Heart left ventricle (tissue), 16 donors: Measurements from ENCODE around the gene IQCN. TPM values are rescaled to one million over a fixed set of nuclear protein-coding genes. Genes with fewer than 3 reads are reported as not detected.

Experiments
- ATAC-seq, 4 donors: fragments of 200-7000 bp; cut with Tn5 transposase; one replicate each; pipeline ENCODE4 v1.9.1; 2020 to 2022; ENCODE audit warnings: moderate library complexity in 4 of 4, mild to moderate bottlenecking in 3 of 4, moderate number of reproducible peaks in 1 of 4
- DNase-seq, 5 donors: peaks; one replicate each; pipeline ENCODE4 v3.0.0-alpha.2; 2020
- H3K27ac ChIP-seq, 12 donors: fragments of 200-600 bp; sonication (generic) in 4 of 12; one replicate each; pipeline versions ENCODE4 v1.5.0 to v1.8.0; 2016 to 2022; ENCODE audit warnings: mild to moderate bottlenecking in 2 of 12
- H3K27me3 ChIP-seq, 9 donors: fragments of 200-600 bp; sonication (generic) in 2 of 9; one replicate each; pipeline versions ENCODE4 v1.5.1 to v1.8.0; 2016 to 2022; ENCODE audit warnings: mild to moderate bottlenecking in 3 of 9
- H3K36me3 ChIP-seq, 9 donors: fragments of 200-600 bp; sonication (generic) in 2 of 9; one replicate each; pipeline versions ENCODE4 v1.5.0 to v1.8.0; 2018 to 2022; ENCODE audit warnings: mild to moderate bottlenecking in 2 of 9
- H3K4me1 ChIP-seq, 12 donors: fragments of 200-600 bp; sonication (generic) in 4 of 12; one replicate each; pipeline versions ENCODE4 v1.5.0 to v1.8.0; 2016 to 2022; ENCODE audit warnings: mild to moderate bottlenecking in 3 of 12
- H3K4me3 ChIP-seq, 12 donors: fragments of 200-600 bp; sonication (generic) in 4 of 12; one replicate each; pipeline versions ENCODE4 v1.5.0 to v1.8.0; 2017 to 2022; ENCODE audit warnings: mild to moderate bottlenecking in 9 of 12, moderate library complexity in 4 of 12
- H3K9me3 ChIP-seq, 12 donors: fragments of 200-600 bp; sonication (generic) in 4 of 12; one replicate each; pipeline versions ENCODE4 v1.5.0 to v1.8.0; 2016 to 2022; ENCODE audit warnings: mild to moderate bottlenecking in 1 of 12
- POLR2A ChIP-seq, 2 donors: fragments of 450-650 bp; IDR thresholded peaks; one replicate each; pipeline ENCODE4 v1.6.1; 2017; ENCODE audit warnings: antibody characterized with exemption in 2 of 2, mild to moderate bottlenecking in 2 of 2, moderate library complexity in 2 of 2
- WGBS, 4 donors: extraction: QIAGEN DNeasy Blood & Tissue Kit in 2 of 4; methylation state at CpG; one replicate each; pipeline versions ENCODE4 v1.1.5 to v1.1.7; 2013 to 2018; 5-methylcytosine and 5-hydroxymethylcytosine counted together
- intact Hi-C, 10 donors: fragments of 100-400 bp; cut with DNase I; formaldehyde crosslinking; loops; one replicate each; pipeline versions ENCODE4 v1.11.1 to v1.14.2; 2022
- polyA plus RNA-seq, 2 donors: library from polyadenylated mRNA; stranded (reverse); fragments of 200-250 nt; gene quantifications; one replicate each; pipeline ENCODE4 v1.2.3, GENCODE V29; 2013
- total RNA-seq, 9 donors: library from RNA; depleted of rRNA in 2 of 9; stranded (reverse); fragments of >200 nt in 2 of 9; fragmentation: NEBNext Ultra II Directional in 3 of 9; extraction: Animal tissue kit (Norgen Biotek cat#: 25700) in 3 of 9; gene quantifications; one replicate each; pipeline versions ENCODE4 v1.1.0 to v1.2.4, GENCODE V29; 2016 to 2023
- TF ChIP-seq, protein P1 (sequence below), 12 donors: fragments of 200-600 bp; sonication (generic) in 4 of 12; IDR thresholded peaks; one replicate each; pipeline versions ENCODE4 v1.5.0 to v1.8.0; 2018 to 2022; ENCODE audit warnings: antibody characterized with exemption in 12 of 12, mild to moderate bottlenecking in 5 of 12
- donor health status: ischemic (EF 13 %, LVEDD 7.1; RV severe dilation, severe dysfunction).
- donor health status: healthy with polysubstance abuse.
- donor health status: DM: no; HTN: yes; CAD: no.
- donor health status: DM: no; HTN: no; CAD: no.
- donor health status: ischemic (EF 25% LVEDD 6.9; RV normal size, moderate dysfunction).
- donor health status: ischemic (EF 25% LVEDD 5.7; RV mildly dilated, moderate dysfunction).
- donor health status: healthy.
- donor health status: DM: yes; HTN: yes; CAD: no.
- donor health status: ischemic (EF 35%, LVEDD 5.7; RV mildly dilated, moderate dysfunction).
- donor health status: nonischemic (EF 11% LVEDD 7.7; RV severe dilation, severe dysfunction).
- donor health status: DM: yes; HTN: yes; CAD: no.
- donor health status: PGD.
- donor health status: ischemic (EF 29% LVEDD 5.4; RV normal size, mild dysfunction).
- donor health status: nonischemic (EF 23%, LVEDD 6.1; RV moderate dilation, normal function).

The IQCN gene
- total and polyA plus RNA-seq, 11 donors, result 0.24 to 2.8 (median 0.75) TPM

DNA sequence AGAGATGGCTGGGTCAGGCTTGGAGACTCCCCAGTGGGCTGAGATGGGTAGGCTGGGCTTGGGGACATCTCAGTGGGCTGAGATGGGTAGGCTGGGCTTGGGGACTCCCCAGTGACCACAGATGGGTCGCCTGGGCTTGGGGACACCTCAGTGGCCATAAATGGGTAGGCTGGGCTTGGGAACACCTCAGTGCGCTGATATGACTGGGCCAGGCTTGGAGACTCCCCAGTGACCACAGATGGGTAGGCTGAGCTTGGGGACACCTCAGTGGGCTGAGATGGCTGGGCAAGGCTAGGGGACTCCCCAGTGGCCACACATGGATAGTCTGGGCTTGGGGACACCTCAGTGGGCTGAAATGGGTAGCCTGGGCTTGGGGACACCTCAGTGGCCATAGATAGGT, 12.8 kb downstream of the IQCN start:
- no peaks in the 10 kb centered on the region for H3K4me1 ChIP-seq
- TF ChIP-seq, protein P1, sequence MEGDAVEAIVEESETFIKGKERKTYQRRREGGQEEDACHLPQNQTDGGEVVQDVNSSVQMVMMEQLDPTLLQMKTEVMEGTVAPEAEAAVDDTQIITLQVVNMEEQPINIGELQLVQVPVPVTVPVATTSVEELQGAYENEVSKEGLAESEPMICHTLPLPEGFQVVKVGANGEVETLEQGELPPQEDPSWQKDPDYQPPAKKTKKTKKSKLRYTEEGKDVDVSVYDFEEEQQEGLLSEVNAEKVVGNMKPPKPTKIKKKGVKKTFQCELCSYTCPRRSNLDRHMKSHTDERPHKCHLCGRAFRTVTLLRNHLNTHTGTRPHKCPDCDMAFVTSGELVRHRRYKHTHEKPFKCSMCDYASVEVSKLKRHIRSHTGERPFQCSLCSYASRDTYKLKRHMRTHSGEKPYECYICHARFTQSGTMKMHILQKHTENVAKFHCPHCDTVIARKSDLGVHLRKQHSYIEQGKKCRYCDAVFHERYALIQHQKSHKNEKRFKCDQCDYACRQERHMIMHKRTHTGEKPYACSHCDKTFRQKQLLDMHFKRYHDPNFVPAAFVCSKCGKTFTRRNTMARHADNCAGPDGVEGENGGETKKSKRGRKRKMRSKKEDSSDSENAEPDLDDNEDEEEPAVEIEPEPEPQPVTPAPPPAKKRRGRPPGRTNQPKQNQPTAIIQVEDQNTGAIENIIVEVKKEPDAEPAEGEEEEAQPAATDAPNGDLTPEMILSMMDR (IDR thresholded peaks at IDR 0.05), result no peak
- TF ChIP-seq POLR2A (IDR thresholded peaks at IDR 0.05), result no peak
- intact Hi-C loops, result loop anchor here in 1 of 10 donors (5.0 kb wide), 1 partner anchor 141 kb away; no protein-coding TSS in a partner anchor
- no peak overlapping the region for H3K27ac ChIP-seq
- no peaks in the 10 kb centered on the region for H3K27me3 ChIP-seq
- H3K9me3 ChIP-seq, result no peaks in the 10 kb centered on the region
- no peak overlapping the region for H3K4me3 ChIP-seq
- ATAC-seq, result no peak
- WGBS, 4 donors, result 78 to 95% (median 86%) methylated on average over 1 to 2 of the region's 2 CpGs
- no peak for DNase-seq
- peaks cover 0 to 36% (median 18%) of the 10 kb centered on the region in 9 donors for H3K36me3 ChIP-seq

DNA sequence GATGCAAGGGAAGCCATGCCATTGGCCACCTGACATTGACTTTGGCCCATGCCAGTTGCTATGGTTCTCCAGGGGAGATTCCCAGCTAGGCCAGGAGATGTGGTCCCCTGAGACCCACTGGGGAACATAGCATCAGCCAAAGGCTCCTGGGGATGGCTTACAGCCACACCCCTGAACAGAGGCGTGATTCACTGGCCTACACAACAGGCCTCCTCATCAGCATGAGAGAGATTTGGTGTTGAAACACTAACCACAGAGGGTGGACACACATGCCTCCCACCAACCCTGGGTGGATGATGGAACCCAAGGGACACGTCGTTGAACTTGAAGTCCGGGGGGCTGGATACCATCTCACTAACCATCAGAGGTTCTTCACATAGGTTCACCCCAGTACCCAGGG, 14.4 kb downstream of the IQCN start:
- Histone ChIP-seq H3K4me3 (no peak overlapping the region), H3K27ac (no peak overlapping the region), H3K4me1 (no peaks in the 10 kb centered on the region), H3K27me3 (peaks cover 0 to 10% (median 0%) of the 10 kb centered on the region in 9 donors), H3K36me3 (peaks cover 0 to 21% (median 4%) of the 10 kb centered on the region in 9 donors), H3K9me3 (no peaks in the 10 kb centered on the region)
- DNase-seq, result no peak
- no peak for ATAC-seq
- TF ChIP-seq, protein P1 (IDR thresholded peaks at IDR 0.05), result no peak
- no peak for TF ChIP-seq POLR2A (IDR thresholded peaks at IDR 0.05)
- 90 to 97% (median 93%) methylated on average over 3 to 4 of the region's 4 CpGs for WGBS, 4 donors
- intact Hi-C loops, result loop anchor here in 2 of 10 donors (5.0 to 10.0 kb wide), 2 partner anchors 142 to 145 kb away; no protein-coding TSS in a partner anchor

DNA sequence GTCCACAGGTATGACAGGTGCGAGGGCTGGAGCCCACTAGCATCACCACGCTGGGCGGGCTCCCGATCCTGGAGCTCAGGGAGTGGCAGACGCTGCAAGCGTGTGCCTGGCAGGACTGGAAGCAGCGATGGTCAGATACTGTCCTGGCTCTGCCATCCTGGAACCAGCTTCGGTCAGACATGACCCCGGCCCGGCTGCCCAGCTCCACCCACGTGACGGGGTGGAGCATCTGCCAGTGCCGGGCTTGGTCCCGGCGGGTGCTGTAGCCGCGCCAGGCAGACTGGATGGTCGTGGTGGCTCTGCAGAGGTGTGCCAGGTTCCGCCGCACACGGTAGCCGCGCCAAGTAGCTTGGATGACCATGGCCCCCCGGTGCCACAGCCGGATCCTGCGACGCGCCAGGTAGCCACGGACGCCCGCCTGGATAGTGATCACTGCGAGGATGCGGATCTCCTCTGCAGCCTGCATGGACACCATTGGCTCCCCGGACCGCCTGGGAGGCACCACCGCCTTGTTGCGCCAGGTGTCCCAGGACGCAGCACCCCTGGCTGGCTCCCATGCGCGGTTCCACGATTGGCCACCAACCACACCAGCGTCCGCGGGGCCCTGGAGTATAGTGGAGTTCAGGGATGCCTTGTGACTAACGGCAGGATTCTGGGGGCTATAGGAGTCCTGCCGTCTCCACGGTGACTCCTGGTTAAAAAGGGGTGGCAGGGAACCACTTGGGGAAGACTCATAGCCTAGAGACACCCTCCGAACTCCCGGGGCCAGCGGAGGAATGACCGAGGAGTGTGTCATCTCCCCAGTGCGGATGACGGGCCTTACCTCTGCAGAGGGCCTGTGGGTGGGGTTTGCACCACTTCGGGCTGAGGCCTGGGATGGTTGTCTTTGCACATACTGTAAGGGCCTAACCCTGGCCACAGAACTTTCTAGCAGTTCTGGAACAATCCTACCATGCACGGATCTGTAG, 16.5 kb downstream of the IQCN start:
- WGBS, 4 donors, result 81 to 93% (median 90%) methylated on average over 13 to 55 of the region's 55 CpGs
- Histone ChIP-seq H3K27me3 (peaks cover 0 to 12% (median 4%) of the 10 kb centered on the region in 9 donors), H3K4me1 (peaks cover 0 to 10% (median 0%) of the 10 kb centered on the region in 12 donors), H3K27ac (no peak overlapping the region), H3K4me3 (no peak overlapping the region), H3K36me3 (peaks cover 0 to 6% (median 0%) of the 10 kb centered on the region in 9 donors), H3K9me3 (no peaks in the 10 kb centered on the region)
- DNase-seq, result no peak
- TF ChIP-seq, protein P1 (IDR thresholded peaks at IDR 0.05), result no peak
- TF ChIP-seq POLR2A (IDR thresholded peaks at IDR 0.05), result no peak
- intact Hi-C loops, result loop anchor here in 1 of 10 donors (10.0 kb wide), 1 partner anchor 147 kb away; no protein-coding TSS in a partner anchor
- ATAC-seq, result no peak
